RPMI7951 (cell line): ENCODE data around the gene AMBN. TPM values are rescaled to one million over a fixed set of nuclear protein-coding genes. Genes with fewer than 3 reads are reported as not detected.

Source experiments
- DNase-seq: peaks from one replicate; pipeline ENCODE4 v3.0.0-alpha.2; 2012; ENCODE audit warnings: low read depth
- total RNA-seq: library from RNA; depleted of rRNA; stranded (reverse); fragments of >200 nt; shearing (Covaris generic); gene quantifications from 2 replicates; pipeline ENCODE4 v1.2.3, GENCODE V29; 2014; rRNA removed

The AMBN gene, protein sequence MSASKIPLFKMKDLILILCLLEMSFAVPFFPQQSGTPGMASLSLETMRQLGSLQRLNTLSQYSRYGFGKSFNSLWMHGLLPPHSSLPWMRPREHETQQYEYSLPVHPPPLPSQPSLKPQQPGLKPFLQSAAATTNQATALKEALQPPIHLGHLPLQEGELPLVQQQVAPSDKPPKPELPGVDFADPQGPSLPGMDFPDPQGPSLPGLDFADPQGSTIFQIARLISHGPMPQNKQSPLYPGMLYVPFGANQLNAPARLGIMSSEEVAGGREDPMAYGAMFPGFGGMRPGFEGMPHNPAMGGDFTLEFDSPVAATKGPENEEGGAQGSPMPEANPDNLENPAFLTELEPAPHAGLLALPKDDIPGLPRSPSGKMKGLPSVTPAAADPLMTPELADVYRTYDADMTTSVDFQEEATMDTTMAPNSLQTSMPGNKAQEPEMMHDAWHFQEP
- not detected in 2 replicates for total RNA-seq

DNA sequence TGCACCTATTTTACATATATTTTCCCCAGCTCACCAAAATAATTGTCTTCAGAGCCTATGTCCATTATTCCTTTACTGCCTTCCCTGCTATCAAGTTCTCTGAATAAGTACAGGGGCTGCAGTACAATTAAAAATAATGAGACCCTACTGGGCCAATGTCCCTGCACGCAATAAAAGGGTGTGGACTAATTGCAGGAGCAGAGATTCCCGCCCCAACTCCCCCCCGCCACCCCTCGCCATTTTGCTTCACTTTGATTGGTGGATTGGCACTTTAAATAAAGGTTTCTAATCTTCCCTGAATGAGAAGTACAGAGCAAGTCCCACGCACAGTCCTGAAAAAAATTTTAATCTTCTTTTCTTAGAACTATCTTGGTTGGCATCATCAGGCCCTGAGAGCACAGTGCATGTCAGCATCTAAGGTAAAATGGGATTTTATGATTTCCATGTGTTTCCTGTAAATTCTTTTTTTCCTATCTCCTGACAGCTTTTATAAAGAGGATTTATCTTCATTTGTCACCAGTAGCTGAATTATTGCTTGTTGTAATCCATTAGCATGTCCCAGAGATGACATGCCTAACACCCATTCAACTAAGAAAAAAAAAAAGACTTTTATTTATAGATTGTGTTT is at the start of gene AMBN:
AMBN (plus strand) TSS at position 302 of the 628 bp plus-strand sequence; CDS start at position 405, 103 bp downstream.
- no peak for DNase-seq

DNA sequence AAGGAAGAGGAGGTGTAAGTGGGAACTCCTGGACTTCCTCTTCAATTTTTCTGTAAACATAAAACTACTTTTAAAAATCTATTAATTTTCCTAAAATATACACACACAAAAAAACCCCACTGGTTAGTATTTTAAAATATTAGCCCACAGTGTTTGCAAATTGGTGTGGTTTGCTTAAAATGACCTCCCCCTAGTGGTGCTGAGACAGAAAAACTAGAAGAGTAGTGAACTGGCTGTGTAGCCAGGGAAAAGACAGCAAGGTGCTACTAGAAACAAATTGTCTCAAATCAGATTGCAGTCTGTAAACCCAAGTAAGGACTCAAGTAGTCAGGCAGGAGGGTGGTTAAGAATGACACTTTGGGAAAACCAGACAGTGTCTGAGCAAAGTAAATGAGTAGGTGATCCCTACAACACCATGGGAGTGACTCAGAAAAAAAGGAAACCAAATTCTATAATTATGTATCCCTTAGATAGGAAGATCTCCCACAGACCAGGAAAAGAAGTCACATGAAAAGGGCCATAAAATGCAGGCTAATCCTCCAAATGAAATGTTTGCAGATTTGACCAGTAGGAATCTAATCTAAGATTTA is 47.7 kb upstream of the AMBN start:
- peak; percentile 2 for DNase-seq

DNA sequence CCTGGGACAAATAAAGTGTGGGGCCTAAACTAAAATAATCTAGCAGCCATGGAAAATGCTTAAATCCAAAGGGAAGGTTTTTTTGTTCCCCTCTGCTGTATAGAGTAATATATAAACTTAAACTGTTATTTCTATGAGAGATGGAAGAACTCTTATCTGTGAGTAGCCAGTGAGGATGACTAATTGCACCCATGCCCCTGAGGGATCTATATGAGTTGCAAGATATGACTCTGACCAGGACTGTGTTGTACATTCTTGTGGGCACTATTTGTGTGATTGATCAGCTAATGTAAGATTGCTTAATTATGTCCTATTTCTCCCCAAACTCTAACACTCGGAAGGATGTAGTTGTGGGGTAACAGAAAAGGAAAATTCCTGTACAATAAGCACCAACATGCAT is 35.2 kb upstream of the AMBN start:
- DNase-seq = no peak

DNA sequence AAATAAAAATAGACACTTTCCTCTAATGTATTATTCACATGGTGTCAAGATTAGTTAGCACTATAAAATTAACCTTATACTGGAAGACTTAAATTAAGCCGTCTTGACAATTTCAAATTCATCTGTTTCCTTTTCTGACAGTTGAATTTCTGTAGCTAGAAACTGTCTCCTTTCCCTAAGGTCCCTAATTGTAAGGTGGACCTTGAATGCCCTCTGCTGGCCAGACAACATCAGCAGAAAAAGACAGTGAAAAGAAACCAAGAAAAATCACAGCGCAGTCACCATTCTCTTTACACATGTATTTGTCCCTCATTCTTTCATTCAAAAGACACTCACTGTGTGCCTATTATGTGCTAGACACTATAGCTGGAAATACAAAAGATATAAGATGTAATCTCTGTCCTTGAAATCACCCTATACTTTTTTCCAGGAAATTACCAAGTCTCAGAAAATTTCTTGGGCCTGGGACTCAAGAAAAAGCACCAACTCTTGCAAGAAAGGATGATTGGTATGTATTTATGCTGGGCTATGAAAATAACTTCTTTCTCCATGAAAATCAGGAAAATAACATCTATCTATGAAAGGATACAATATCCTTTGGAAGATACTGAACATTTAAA is 32.7 kb upstream of the AMBN start:
- peak; percentile 29 for DNase-seq

DNA sequence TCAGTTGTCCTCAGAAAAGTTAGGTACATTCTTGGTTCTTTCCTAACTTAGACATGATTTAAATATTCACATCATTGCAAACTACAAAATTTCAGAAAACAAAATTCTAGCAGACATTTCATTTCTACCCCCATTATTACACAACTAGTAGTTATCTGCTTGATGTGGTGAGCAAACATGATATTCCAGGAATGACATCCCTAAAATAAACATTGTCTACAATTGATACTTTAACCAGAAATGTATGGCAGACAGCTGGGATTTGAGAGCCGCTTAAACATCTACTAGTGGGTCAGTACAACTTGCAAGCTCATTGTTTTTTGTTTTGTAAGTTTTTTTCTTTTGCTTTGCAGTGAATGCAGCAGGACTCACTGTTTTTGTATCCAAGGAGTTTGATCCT is 32.1 kb upstream of the AMBN start:
- DNase-seq = no peak

DNA sequence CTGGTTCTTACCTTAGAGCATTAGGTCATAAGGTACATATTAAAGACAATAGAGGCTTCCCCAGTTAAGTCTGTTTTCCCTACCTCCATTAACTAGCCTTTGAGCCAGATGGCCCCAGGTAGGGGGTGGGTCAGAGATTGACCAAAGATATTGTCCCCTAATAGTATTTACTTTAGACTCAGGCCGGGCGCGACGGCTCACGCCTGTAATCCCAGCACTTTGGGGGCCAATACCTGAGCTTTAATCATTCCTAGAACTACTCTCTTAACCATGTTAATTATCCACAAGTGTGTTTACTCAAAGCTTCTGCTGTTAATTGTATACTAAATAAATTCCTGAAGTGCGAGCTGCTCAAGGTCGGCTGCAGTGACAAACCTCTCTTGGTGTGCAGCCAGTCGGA is 28.0 kb upstream of the AMBN start:
- DNase-seq = no peak

DNA sequence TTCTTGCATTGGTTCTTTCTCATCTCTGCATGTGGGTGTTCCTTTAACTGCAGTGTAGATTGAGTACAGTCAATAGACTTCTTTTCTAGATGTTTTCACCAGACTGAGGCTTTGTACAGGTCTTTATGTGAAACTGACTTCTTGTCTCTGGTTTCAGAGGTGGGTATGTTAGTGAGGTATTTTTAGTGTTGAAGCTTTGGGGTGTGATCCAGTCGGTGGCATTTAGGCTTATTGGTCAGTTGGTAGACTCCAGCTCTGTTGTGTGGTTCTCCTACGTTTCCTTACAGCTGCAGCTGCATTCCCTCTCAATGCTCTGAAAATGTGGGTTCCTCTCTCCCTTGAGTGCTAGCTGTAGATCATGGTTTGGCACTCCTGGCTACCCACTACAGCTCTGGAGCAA is 21.3 kb upstream of the AMBN start:
- DNase-seq = no peak

DNA sequence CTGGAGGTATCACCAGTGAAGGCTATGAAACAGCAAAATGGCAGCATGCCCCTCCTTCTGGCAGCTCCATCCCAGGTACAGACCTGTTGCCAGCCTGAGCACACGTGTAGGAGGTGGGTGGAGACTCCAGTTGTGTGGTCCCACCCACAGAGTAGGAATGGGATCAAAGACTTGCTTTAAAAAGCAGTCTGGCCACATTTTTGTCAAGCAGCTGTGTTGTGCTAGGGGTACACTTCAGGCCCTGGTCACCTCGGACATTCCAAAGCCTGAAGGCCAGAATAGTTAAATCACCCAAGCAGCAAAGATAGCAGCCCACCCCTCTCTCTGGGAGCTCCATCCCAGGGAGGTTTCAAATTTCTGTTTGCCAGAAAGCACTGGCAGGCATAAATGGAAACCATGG is 20.3 kb upstream of the AMBN start:
- DNase-seq = no peak

DNA sequence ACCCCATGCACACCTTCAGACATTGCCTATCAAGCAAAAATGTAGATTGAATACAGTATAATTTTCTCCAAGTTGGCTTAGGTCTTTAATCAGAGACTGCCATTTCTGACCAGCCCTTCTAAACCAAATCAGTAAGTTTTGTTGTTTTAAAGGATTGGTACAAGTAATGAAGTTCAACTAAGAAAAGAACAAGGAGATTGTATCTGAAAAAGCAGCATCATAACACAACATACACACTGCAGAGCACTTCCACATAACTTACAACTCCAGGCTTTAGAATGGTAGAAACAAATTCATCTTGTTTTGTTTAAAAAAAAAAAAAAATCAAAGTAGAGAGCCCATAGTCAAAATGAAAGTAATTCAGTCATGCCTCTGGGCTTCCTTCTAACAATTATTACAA is 16.1 kb upstream of the AMBN start:
- no peak for DNase-seq

DNA sequence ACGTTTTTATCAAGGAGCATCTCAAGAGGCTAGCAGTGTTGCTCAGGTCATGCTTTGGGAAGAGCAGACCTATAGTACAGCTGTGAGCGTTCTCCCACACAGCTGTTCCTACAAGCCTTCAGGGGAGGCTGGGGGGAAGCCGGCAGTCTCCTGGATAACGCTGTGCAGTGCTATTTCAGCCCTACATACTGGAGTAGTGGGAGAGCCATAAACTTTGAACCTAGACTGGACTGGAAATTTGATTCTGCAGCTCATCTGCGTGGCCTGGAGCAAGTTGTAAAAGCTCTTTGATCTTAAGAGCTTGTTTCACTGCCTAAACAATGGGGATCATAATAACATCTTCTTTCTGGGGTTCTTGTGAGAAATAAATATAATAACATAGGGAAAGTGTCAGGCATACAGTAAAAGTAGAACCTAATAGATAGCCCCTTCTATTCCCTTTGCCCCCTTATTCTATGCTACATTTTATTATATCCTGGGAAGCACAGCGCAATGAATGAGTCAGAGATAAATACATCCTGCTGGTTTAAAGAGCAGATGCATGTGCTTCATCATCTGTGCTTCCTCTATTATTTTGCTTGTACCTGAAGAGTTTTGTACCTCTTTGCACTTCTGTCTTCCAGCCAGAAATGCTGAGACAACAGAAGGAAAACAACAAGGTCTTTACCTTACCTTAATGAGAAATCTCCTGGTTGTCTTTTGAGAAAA is 14.7 kb upstream of the AMBN start:
- no peak for DNase-seq

DNA sequence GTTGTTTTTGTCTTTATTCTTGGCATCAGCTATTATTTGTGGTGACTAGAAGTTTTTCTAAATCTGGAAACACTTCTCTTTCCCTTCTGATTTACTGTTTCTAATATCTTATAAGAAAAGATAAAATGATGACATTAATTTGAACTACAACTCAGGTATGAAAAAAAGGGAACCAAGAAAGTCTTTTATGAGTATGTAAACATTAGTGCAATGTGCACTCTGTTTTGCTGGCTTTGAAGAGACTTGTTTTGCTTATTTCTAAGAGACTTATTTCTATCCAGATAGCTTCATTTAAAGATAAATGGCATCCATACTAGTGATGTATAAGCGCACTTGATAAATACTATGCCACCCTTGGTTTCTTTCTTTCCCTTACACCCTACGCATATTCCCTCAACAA is 10.1 kb upstream of the AMBN start:
- no peak for DNase-seq

DNA sequence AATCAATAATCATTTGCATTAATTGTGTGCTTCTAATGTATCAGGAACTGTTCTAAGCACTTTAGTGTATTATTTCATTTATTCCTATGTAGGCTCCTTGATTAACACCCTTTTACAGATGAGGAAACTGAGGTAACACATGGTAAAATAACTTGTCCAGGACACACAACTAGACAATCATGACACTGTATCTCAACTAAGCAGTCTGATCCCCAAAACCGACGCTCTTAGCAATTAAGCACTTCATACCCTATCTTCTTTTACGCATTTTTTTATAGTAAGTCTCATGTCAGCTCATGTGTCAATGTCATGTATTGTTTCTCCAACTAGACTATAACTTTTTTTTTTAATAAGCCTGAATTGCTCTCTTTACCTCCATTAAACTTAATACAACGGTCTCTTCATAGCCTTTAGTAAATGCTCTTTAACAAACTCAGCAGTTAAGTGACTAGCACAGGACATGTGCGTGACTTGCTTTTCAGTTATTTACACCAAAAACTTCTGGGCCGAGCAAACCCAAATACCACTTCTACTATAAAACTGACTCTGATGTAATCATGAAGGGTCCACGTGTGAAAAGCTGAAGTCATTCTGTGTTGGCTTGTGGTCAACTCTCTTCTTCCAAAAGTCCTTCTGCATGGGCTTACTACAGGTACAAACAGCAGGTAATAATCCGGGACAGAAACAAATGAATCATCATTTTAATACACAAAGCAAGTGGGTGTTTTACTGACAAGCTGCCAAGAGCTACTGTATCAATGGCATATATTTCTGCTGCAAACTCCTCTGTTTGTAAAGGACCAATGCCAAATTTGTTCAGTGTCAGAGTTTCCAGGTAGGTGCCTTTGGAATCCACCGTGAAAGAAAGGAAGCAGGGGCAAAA is 7.9 kb upstream of the AMBN start:
- no peak for DNase-seq

DNA sequence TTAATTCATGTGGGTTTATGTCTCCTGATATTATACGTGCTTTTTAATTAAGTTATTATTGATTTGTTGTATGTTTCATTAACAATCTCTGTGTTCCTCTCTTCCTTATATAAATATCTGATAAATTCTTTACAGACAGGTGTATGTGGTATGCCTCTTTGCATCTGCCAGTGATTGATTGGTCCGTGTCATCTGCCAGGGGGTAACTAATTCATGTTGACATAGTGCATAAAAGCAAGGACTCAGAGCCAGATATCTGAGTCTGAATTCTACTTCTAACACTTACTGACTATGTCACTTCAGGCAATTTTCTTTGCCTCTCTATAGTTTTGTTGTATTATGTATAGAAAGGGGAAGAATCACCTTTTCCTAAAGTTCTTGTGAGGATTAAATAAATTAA is 5.2 kb upstream of the AMBN start:
- DNase-seq = no peak

DNA sequence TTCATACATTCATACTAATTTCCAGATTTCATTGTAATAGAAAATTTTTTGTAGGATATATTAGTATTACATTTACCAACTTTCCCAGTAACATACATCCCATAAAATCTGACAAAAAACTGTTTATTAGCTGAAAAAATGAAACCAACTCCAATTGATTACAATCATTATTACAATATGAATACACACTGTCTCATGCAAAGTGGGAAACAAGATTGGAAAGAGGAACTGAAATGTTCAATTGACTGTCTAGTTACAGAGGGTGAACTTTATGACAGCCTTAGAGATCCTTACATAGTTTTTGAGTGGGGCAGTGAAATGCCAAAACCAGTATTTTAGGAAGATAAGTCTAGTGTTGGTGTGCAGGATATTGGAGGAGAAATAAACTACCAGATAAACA is 2.3 kb upstream of the AMBN start:
- no peak for DNase-seq

DNA sequence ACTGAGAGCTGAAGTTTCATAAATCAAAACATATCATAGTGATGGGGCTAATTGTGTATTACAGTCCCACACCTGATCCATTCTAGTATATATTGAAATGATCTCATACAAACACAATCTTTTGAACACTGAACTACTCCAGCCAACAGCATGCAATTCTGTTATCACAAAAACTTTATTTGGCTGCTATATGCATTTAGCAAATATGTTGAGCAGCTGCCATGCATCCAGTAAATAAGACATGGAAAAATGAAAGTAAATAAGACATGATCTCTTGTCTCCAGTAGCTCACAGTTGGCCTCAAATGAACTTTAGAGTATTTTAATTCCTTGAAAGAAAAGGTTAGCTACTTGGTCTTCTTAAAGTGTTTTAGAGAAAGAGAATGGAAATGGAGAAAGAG is 2.1 kb downstream of the AMBN start:
- no peak for DNase-seq

DNA sequence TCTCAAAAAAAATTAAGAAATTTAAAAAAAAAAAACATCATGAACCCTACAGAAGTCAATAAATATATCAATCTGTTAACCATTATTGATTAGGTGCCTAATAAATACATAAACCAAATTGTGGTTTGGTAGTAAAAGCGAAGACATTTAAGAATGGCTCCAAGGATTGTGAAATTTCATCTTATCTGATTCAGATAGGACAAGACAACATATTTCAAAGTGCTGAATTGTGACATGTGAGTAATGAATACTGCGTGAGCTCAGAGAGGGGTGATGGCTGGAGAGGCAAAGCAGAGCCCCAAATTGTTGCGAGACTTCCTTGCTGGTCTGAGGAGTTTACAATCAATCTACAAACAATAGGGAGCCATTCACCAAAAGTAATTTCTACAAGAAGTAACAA is 8.2 kb downstream of the AMBN start:
- no peak for DNase-seq

DNA sequence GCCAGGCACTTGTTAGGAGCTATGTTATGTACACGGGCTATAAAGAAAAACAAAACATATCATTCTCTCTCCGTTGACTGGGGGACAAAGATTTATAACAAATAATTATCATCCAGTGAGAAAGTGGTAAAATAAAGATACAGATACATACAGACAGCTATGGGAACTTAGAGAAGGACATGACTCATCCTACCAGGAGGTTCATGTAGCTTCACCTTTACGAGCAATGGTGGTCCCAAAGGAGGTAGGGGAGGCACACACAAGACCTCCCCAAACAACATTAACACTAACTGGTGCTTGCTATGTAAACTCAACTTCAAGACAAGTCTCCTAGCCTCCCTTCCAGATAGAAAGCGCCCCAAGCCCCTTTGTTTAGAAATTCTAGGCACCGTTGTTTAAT is 8.9 kb downstream of the AMBN start:
- no peak for DNase-seq

DNA sequence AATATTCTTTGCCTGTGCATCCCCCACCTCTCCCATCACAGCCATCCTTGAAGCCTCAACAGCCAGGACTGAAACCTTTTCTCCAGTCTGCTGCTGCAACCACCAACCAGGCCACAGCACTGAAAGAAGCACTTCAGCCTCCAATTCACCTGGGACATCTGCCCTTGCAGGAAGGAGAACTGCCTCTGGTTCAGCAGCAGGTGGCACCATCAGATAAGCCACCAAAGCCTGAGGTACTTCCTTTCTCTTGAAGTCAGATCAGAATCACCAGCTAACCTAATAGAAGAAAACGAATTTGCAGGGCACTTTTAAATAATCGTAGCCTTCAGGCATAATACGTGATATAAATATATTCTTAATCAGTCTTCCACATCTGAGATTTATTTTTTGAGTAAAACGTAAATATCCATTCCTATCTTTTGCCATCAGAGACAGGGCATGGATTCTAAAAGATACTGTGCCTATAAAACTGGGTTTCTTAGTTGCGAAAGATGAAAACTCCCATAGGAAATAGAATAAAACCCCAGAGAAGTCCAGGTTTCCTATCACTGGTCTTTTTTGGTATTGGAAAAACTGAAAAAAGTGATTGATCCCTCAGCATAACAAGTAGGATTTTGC is 9.5 kb downstream of the AMBN start:
- peak; percentile 35 for DNase-seq

DNA sequence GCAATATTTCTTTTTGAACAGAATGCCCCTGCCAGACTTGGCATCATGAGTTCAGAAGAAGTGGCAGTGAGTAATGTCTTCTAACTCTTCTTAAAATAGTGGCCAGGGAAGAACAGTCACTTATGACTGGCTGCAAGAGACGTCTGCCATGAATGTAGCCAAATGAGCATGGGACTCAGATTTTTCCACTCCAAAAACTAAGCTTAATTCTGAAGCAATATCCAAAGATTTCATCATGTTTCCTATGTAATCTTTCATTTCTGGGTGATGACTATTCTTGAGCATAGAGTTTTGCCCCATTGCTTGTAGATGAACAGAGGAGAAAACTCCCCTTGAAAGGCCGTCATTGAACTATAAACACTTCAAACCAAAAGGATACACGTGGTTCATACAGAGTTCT is 11.8 kb downstream of the AMBN start:
- DNase-seq = no peak

DNA sequence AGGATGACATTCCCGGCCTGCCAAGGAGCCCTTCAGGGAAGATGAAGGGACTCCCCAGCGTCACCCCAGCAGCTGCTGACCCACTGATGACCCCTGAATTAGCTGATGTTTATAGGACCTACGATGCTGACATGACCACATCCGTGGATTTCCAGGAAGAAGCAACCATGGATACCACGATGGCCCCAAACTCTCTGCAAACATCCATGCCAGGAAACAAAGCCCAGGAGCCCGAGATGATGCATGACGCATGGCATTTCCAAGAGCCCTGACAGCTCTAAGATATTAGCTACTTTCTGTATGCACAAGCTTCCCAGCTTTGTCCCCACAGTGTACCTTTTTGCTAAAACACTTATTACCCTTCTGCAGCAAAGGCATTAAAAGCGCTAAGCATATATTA is 14.4 kb downstream of the AMBN start:
- peak; percentile 2 for DNase-seq
